T47D (cell line): ENCODE data around the gene TTPAL.

Experiments used
- DNase-seq, 2 experiments: peaks; one replicate each; pipeline versions ENCODE4 v3.0.0 to v3.0.0-alpha.2; 2011 to 2012; ENCODE audit warnings: low read depth in 1 of 2, low spot score in 1 of 2
- JUND ChIP-seq: IDR thresholded peaks from 2 replicates; pipeline ENCODE4 v1.6.1; 2012; ENCODE audit warnings: low read depth
- in situ Hi-C: cut with HindIII; loops from 2 replicates; pipeline ENCODE4 v1.10.0; 2016; ENCODE audit warnings: low sequenced_read_pairs, low pct_unique_long_range_greater_than_20kb

TTPAL gene

DNA sequence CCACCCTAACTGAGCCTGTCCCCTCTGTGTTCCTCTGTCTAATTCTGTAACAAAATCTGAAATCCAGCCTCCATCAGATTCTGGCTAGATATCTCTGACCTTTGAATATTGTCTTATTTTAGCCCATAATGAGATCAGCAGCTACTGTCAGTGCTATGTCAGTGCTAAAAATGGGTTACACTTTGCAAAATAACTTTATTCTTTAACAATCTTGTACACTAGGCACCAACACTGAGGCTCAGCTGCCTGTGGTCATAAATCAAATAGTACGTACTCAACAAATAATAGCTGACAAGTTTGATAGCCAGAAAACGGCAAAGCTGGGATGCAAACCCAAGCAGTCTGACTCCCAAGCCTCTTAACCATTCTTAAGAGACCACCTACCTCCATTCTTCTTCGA is 22.1 kb downstream of the TTPAL start:
- in situ Hi-C loops: no loop called here
- no peak for DNase-seq
- TF ChIP-seq JUND: no peak

- TF ChIP-seq JUND: no peak
- DNase-seq: no peak
- in situ Hi-C loops: no loop called here
Measured at GRCh38 chr20:44500221-44500620, 24.5 kb downstream of the TTPAL start.

GRCh38 chr20:44501448-44501847 is 25.8 kb downstream of the TTPAL start:
- in situ Hi-C loops: no loop called here
- no peak for TF ChIP-seq JUND
- no peak for DNase-seq

DNA sequence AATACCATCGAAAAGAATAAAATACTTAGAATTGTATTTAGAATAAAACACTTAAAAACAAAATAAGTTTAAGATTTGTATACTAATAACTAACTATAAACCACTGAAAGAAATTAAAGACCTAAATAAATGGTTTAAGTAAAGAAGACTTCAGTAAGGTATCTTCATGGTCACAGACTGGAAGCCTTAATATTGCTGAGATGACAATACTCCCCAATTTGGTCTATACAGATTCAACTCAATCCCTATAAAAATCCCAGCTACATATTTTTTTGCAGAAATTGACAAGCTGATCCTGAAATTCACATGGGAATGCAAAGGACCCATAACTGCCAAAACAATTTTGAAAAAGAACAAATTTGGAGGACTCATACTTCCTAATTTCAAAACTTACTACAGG is 27.3 kb downstream of the TTPAL start:
- no peak for DNase-seq
- in situ Hi-C loops: no loop called here
- TF ChIP-seq JUND: no peak

DNA sequence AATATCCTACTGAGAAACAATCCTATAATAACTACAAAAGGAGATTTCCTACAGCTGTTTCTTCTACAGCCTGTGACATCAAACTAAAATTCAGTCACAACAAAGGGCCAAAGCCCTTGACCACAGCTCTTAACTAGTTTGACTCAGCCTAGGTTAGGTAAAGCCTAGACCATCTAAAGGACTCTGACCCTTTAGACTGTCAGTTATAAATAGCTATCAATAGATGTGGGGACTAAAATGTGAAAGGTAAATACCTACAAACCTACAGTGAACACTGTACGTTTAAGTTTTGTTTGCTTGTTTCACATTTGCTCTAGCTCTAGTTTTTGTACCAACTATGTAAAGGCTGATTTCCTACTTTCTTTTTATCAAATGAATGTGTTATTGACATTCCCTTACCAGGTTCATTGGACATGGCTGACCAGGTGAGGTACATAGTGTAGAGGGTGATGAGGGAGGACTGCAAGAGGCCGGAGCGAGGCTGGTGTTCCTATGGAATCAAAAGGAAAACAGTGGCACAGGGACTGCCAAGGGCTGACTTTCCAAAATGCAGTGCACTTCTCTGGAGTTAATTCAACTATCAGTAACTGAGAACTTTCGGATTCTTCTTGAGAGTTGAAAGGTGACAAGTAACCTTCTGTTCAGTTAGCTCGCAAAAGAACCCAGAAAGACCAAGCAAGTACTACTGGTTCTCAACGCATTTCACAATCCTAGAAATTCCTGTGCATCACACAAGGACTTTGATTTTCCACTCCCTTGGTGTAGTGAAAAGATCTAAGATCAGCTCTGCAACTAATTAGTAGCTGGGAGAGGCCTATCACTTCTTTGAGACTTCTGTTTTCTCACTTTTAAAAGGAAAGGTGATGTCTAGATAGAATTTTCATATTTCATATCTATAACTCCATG is 29.0 kb downstream of the TTPAL start:
- DNase-seq: no peak
- no peak for TF ChIP-seq JUND
- in situ Hi-C loops: no loop called here

GRCh38 chr20:44509762-44510161 is 34.1 kb downstream of the TTPAL start:
- DNase-seq: no peak
- no peak for TF ChIP-seq JUND
- in situ Hi-C loops: no loop called here

DNA sequence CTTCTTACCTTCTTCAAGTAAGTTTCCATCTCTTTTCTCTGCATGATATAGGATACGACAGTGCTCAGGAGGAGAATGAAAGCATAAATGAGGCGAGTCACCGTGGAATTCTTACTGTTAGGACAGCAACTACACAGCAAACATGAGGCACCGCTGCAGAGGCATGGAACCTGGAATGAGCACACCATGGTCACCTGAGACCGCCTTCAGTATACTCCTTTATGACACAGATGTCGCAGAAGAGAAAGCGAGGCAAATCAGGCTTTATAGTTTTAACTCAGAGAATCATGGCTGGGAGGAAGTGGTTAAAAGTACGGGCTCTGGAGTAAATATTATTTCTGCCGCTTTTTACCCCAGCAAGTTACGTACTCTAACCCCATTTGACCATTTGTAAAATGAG is 38.2 kb downstream of the TTPAL start:
- no peak for TF ChIP-seq JUND
- no peak for DNase-seq
- in situ Hi-C loops: no loop called here

- TF ChIP-seq JUND: no peak
- no peak for DNase-seq
- in situ Hi-C loops: no loop called here
Measured at GRCh38 chr20:44516491-44516890, 40.8 kb downstream of the TTPAL start.

DNA sequence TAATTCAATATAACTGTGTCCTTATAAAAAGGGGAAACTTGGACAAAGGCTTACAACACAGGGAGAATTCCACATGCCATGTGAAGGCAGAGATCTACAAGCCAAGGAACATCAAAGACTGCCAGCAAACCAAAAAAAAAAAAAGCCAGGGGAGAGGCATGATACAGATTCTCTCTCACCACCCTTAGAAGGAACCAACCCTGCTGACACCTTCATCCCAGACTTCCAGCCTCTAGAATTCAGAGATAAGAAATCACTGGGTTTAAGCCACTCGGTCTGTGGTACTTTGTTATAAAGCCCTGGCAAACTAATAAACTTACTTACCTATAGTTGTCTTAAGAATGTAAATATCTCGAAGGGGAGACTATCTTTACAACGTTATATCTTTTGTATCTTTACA is 41.8 kb downstream of the TTPAL start:
- no peak for DNase-seq
- TF ChIP-seq JUND: no peak; the same call in 1 of the 2 replicates
- in situ Hi-C loops: no loop called here

DNA sequence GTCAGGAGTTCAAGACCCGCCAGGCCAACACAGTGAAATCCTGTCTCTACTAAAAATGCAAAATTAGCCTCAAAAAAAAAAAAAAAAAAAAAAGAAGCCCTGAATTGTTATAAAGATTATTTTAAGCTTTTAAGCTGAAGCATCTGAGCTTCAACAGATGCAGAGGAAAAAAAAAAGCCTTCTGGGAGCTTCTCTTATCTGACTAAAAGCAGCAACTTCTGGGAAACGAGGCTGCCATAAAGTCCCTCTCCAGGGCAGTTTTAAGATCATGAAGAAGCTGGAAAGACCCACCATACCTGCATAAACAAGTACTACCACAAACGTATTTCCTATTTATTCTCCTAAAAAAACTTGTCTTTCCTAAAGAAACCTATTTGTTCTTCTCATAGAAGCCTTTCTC is 42.6 kb downstream of the TTPAL start:
- no peak for DNase-seq
- in situ Hi-C loops: no loop called here
- TF ChIP-seq JUND: no peak

GRCh38 chr20:44520881-44521280 is 45.2 kb downstream of the TTPAL start:
- no peak for TF ChIP-seq JUND
- in situ Hi-C loops: no loop called here
- DNase-seq: no peak

- in situ Hi-C loops: no loop called here
- TF ChIP-seq JUND: no peak
- peak; percentile 87 to 97 for DNase-seq
Measured at GRCh38 chr20:44521484-44522481, 46.1 kb downstream of the TTPAL start, which contains the start of gene SERINC3. TSS of gene SERINC3 (minus strand) at chr20:44522070. CDS start at chr20:44521951, 119 bp downstream.

GRCh38 chr20:44522841-44523240 is 47.2 kb downstream of the TTPAL start:
- no peak for TF ChIP-seq JUND
- in situ Hi-C loops: no loop called here
- no peak for DNase-seq
